K562 (cell line): ENCODE data around the gene ME3. TPM values are rescaled to one million over a fixed set of nuclear protein-coding genes. Genes with fewer than 3 reads are reported as not detected.

ENCODE experiments used
- ATAC-seq: fragments of 200-7000 bp; cut with Tn5 transposase; 3 replicates; pipeline ENCODE4 v1.9.1; 2020; ENCODE audit warnings: moderate library complexity
- BruUV-seq: library from RNA; stranded (reverse); fragments of 400-500 nt; replicated peaks from 2 replicates; lab custom pipeline; 2021; lab: Mats Ljungman, UMichigan
- CTCF ChIA-PET: fragments of 300-600 bp; formaldehyde crosslinking; extraction: SDS; loops from one replicate; lab custom pipeline; 2021; ENCODE audit warnings: low intra/inter-chr PET ratio; lab: Yijun Ruan, JAX
- POLR2A ChIA-PET: fragments of 300-600, 350-650 bp; sonication (Branson Sonifier 250); formaldehyde crosslinking; extraction: SDS; loops from one replicate; lab custom pipeline; 2021; ENCODE audit warnings: antibody characterized with exemption, inconsistent platforms; lab: Yijun Ruan, JAX
- DNase-seq, 4 experiments: peaks; one replicate each; pipeline versions ENCODE4 v3.0.0 to v3.0.0-alpha.2; 2011 to 2018; ENCODE audit warnings: low spot score in 3 of 4, mixed read lengths in 3 of 4; ENCODE audit errors: extremely low read depth in 1 of 4
- FAIRE-seq: peaks from 2 replicates; lab custom pipeline; 2011; peaks lifted over from hg19 to GRCh38; lab: Jason Lieb, UNC
- H2AFZ ChIP-seq: 2 replicates; pipeline ENCODE4 v1.6.0; 2011; ENCODE audit warnings: low read depth, low read length, control low read depth, inconsistent platforms
- H3K27ac ChIP-seq: fragments of 200-600 bp; 3 replicates; pipeline ENCODE4 v1.8.0; 2011; ENCODE audit warnings: low read depth, mild to moderate bottlenecking, control low read depth, inconsistent platforms, low read length, moderate library complexity, mixed read lengths; ENCODE audit errors: extremely low read depth
- H3K27me3 ChIP-seq, 2 experiments: fragments of 300-600 bp in 1 of 2; 2 replicates in 1 of 2; 3 replicates in 1 of 2; pipeline versions ENCODE4 v1.6.0 to v1.8.0; 2011; ENCODE audit warnings: inconsistent platforms in 2 of 2, low read length in 2 of 2, mild to moderate bottlenecking in 1 of 2, mixed read lengths in 1 of 2, moderate library complexity in 1 of 2; ENCODE audit not compliant: control insufficient read depth in 2 of 2, insufficient read depth in 2 of 2
- H3K36me3 ChIP-seq: fragments of 300-600 bp; 3 replicates; pipeline ENCODE4 v1.8.0; 2011; ENCODE audit warnings: mild to moderate bottlenecking, low read length, inconsistent platforms; ENCODE audit not compliant: control insufficient read depth, insufficient read depth
- H3K4me1 ChIP-seq, 2 experiments: fragments of 200-600 bp in 1 of 2; replicated peaks in 1 of 2; 2 replicates in 1 of 2; 3 replicates in 1 of 2; pipeline versions ENCODE4 v1.5.1 to v1.8.0; 2011; ENCODE audit warnings: inconsistent platforms in 2 of 2, low read length in 2 of 2, mild to moderate bottlenecking in 1 of 2, mixed read lengths in 1 of 2, moderate library complexity in 1 of 2; ENCODE audit not compliant: control insufficient read depth in 2 of 2, insufficient read depth in 2 of 2
- H3K4me2 ChIP-seq: 2 replicates; pipeline ENCODE4 v1.6.1; 2011; ENCODE audit warnings: low read length, control low read depth, inconsistent platforms, mixed read lengths; ENCODE audit not compliant: insufficient read depth
- H3K4me3 ChIP-seq: fragments of 200-600 bp; sonication (generic), shearing (Covaris generic); 2 replicates; pipeline ENCODE4 v1.5.1; 2016; ENCODE audit warnings: control low read depth, inconsistent platforms
- H3K79me2 ChIP-seq: fragments of 200-600 bp; 3 replicates; pipeline ENCODE4 v1.8.0; 2011; ENCODE audit warnings: low read length, inconsistent platforms; ENCODE audit not compliant: control insufficient read depth, insufficient read depth
- H3K9ac ChIP-seq, 2 experiments: 2 replicates each; pipeline versions ENCODE4 v1.6.0 to v1.6.1; 2011; ENCODE audit warnings: low read depth in 2 of 2, low read length in 2 of 2, control low read depth in 1 of 2, inconsistent platforms in 1 of 2, mild to moderate bottlenecking in 1 of 2, mixed read lengths in 1 of 2; ENCODE audit not compliant: insufficient read depth in 1 of 2
- H3K9me1 ChIP-seq: one replicate; pipeline ENCODE4 v1.6.0; 2011; ENCODE audit warnings: inconsistent platforms, mild to moderate bottlenecking, low read length, moderate library complexity; ENCODE audit not compliant: control insufficient read depth, insufficient read depth
- H3K9me3 ChIP-seq: replicated peaks from 2 replicates; pipeline ENCODE4 v1.5.1; 2011; ENCODE audit warnings: low read depth, low read length, inconsistent platforms; ENCODE audit not compliant: control insufficient read depth, insufficient read depth
- H4K20me1 ChIP-seq: replicated peaks from 2 replicates; pipeline ENCODE4 v1.6.1; 2011; ENCODE audit warnings: low read length, inconsistent platforms, mixed read lengths; ENCODE audit not compliant: control insufficient read depth, insufficient read depth
- CHD1 ChIP-seq: fragments of 200-600 bp; sonication (generic); IDR thresholded peaks from one replicate; pipeline ENCODE4 v1.6.1; 2012; ENCODE audit warnings: mild to moderate bottlenecking, moderate library complexity, low read length, inconsistent platforms
- GTF3C2 ChIP-seq: IDR thresholded peaks from 3 replicates; pipeline ENCODE4 v1.6.1; 2011; ENCODE audit warnings: borderline replicate concordance, mild to moderate bottlenecking, moderate library complexity; ENCODE audit not compliant: insufficient read length; ENCODE audit errors: extremely low read depth
- KDM1A ChIP-seq, 2 experiments: fragments of 450-650 bp; IDR thresholded peaks; 2 replicates each; pipeline ENCODE4 v1.6.1; 2016; ENCODE audit warnings: mild to moderate bottlenecking in 2 of 2
- ZBED1 ChIP-seq: IDR thresholded peaks from 2 replicates; pipeline ENCODE4 v1.6.1; 2014
- in situ Hi-C: fragments of 300-500 bp; cut with MboI; formaldehyde crosslinking; loops from 4 replicates; pipeline ENCODE4 v1.15.0; 2018; ENCODE audit warnings: inconsistent platforms, mixed read lengths
- intact Hi-C: fragments of 100-400 bp; cut with micrococcal nuclease; formaldehyde crosslinking; loops from 2 replicates; pipeline ENCODE4 v1.14.2; 2022
- polyA plus RNA-seq, 8 experiments: library from polyadenylated mRNA; depleted of rRNA in 4 of 8; stranded (reverse) in 5 of 8; unstranded in 3 of 8; fragments of >200 nt; fragmentation: Nextera tagmentation in 2 of 8; fragmentation: Illumina TruSeq in 1 of 8; extraction: Ambion mirVana in 2 of 8; extraction: Trizol in 1 of 8; gene quantifications; 2 replicates each; pipeline versions ENCODE4 v1.2.1 to v1.2.3, GENCODE V29; 2011 to 2014; ENCODE audit warnings: inconsistent platforms in 1 of 8, missing spikeins in 1 of 8
- total RNA-seq, 7 experiments: library from RNA; depleted of rRNA in 6 of 7; stranded (reverse); fragments of >200 nt in 6 of 7; fragmentation: Illumina TruSeq in 2 of 7; extraction: Trizol in 2 of 7; gene quantifications; 2 replicates each; pipeline versions ENCODE4 v1.2.1 to v1.2.3, GENCODE V29; 2011 to 2021; ENCODE audit warnings: low replicate concordance in 1 of 7

Gene ME3
- total and polyA plus RNA-seq, 9 of the 15 experiments (the other 6 are each of a cell fraction or from before 2014, with no cell fraction given), result not detected

GRCh38 chr11:86695373-86695772, 23.0 kb upstream of the ME3 start:
- no peak overlapping the region for H2AFZ ChIP-seq
- in situ Hi-C loops, result no loop called here

More at GRCh38 chr11:86695373-86695772, 23.0 kb upstream of the ME3 start:
- no peaks in the 10 kb centered on the region for H3K79me2 ChIP-seq
- FAIRE-seq, result no peak
- ATAC-seq, result no peak
- H3K27ac ChIP-seq, result no peak overlapping the region
- DNase-seq, result no peak
- no peaks in the 10 kb centered on the region for H3K9me1 ChIP-seq
- H3K4me1 ChIP-seq, result no peaks in the 10 kb centered on the region
- no peaks in the 10 kb centered on the region for H3K36me3 ChIP-seq
- intact Hi-C loops, result no loop called here
- no peak overlapping the region for H3K4me2 ChIP-seq
- no peaks in the 10 kb centered on the region for H3K9me3 ChIP-seq
- H3K27me3 ChIP-seq, result no peaks in the 10 kb centered on the region; a peak in 2 of 5 replicates
- POLR2A ChIA-PET, result no interaction called here
- BruUV-seq, result no TSS peak
- H4K20me1 ChIP-seq, result no peaks in the 10 kb centered on the region
- CTCF ChIA-PET, result no interaction called here
- no peak for TF ChIP-seq ZBED1
- TF ChIP-seq CHD1, result no peak
- TF ChIP-seq KDM1A (IDR thresholded peaks at IDR 0.05), result no peak
- TF ChIP-seq GTF3C2, result no peak
- H3K4me3 ChIP-seq, result no peak overlapping the region
- H3K9ac ChIP-seq, result no peak overlapping the region
